GM04504 (cell line): Measurements from ENCODE around the gene INPP5J.
"Not testable (repeated sequence)": the region's sequence is repeated elsewhere in the genome, so short reads cannot be mapped to it uniquely, and the experiment has no call there.

ENCODE experiments used
- DNase-seq: peaks from one replicate; pipeline ENCODE4 v3.0.0-alpha.2; 2012; ENCODE audit warnings: low read depth

Gene INPP5J

DNA sequence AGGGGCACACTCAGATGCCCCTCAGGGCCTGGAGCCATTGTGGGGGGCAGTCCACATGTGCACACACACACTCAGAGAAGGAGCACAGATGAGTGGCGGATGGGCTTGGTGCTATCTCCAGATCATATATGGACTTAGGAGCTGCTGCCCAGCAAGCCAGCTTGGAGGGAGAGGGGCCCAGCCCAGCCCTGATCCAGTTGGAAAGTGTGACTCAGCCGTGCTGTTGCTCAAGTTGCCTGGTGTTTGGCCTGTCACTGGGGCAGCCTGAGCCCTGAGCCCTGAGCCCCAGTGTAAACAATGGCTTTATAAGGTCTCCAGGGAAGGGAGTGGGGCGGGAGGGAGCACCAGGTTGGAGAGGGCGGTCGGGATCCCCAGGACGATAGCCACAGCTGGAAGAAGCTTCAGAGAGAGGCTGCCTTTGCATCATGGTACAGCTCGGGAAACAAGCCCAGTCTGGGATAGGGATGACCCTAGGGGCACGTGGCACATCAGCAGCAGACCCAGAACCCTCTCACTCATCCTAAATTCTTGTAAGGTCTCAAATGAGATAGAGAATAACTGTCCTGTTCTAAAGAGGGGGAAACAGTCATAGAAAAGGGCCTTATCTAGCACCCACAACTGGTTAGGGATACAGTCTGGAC lies 20.2 kb upstream of the INPP5J start:
- DNase-seq: peak; percentile 95

DNA sequence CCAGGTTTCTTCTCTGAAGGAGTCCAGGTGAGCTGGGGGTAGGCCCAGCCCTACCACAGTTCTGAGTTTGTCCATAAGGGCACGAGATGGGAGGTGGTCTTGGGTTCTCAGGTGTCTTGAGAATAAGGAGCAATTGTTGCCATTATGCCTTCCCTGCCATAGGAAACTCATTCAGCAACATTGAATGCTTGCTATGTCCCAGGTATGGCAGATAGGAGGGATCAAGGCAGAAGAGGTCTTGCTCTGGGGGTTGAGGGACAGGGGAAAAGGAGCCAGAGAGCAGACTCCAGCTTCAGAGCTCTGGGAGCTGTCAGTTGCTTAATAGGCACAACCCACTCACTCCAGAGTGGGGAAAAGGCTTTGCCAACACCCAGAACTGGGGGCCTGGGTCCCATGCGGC lies 19.7 kb upstream of the INPP5J start:
- no peak for DNase-seq

DNA sequence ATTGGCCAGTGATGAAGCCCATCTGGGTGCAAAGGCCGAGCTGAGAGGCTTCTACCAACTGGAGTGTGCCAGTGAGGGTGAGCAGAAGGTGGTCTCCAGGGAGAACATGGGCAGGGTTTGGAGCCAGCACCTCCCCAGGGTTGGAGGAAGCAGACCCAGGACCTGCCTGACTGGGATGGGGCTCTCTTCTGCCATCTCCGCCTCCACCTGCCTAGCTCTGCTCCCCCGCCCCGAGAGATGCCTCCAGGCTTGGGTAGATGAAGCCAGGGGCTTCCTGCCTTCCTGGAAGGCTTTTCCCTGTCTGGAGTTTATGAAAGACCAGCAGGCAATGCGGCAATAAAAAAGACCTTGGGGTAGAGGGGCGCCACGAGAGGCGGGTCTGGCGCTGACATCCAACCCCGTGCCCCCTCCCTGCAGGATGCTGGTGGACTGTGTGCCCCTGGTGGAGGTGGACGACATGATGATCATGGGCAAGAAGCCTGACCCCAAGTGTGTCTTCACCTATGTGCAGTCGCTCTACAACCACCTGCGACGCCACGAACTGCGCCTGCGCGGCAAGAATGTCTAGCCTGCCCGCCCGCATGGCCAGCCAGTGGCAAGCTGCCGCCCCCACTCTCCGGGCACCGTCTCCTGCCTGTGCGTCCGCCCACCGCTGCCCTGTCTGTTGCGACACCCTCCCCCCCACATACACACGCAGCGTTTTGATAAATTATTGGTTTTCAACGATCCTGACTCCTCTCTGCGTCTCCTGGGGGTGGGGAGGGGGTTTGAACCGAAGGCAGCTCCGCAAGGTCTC lies 18.7 kb upstream of the INPP5J start:
- no peak for DNase-seq

DNA sequence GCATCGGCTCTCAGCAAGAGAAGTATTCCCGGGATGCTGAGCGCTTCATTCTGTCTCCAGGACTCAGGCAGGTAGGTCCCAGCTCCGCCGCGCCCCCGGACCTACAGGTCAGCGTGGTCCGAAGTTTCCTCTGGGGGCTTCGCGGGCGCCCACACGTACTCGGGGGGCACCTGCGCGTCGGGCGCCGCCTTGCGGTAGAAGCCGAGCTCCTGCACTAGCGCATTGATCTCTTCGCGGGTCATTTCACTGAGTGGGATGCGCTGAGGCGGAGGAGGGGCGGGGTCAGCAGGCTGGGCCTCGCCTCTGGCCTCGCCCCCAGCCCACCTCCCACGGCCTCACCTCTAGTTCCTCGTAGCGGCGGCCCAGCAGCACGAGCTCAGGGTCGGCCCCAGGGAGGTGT lies 17.9 kb upstream of the INPP5J start:
- no peak for DNase-seq

DNA sequence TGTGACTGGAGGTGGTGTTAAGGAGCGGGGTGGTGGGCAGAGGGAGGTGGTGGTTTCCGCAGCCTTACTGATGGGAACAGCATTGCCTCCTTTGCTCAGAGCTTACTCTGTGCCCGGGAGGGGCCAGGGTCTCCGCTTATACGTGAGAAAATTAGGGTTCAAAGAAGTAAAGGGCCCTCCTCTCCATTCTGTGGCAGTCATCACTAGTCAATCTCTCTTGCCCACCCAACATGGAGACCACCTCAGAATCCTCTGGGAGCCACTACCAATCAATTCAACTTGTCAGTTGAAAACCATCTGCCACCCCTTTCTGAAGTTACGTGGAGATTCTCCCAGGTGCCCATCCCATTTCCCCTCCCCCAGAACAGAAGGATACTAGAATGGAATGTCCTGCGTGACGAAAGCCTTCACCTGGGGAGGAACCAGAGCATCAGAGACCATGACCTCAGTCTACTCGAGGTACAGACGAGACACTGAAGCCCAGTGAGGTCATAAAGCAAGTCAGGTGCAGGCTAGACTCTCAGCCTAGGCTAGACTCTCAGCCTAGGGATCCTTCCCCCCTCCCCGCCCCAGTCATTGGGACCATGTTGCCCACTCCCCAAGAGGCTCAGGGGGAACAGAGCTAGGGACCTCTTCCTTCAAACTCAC lies 17.4 kb upstream of the INPP5J start:
- no peak for DNase-seq

DNA sequence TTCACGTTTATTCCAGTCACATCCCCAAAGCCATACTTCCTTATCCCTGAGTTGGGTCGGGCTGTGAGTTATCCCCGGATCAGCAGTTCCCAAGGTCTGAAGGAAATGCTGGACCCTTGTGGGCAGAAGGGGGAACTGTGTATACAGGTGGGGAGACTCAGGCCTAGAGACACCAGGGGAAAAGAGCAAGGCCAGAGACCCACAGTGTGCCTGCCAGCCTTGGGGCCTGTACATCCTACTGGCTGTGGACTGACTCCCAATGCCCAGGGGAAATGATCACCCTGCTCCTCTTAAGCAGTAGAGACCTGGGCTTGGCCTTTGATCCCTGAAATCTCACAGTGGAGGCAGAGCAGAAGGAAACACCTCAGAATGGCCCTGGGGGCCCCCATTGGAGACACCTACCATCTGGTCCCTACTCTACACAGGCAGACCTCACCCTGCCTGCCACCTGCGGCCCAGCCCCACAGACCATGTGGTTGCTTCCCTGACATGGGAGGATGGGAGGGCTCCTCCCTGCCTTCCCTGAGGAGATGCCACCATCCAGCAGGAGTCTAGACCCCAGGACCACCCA lies 16.7 kb upstream of the INPP5J start:
- DNase-seq: no peak

DNA sequence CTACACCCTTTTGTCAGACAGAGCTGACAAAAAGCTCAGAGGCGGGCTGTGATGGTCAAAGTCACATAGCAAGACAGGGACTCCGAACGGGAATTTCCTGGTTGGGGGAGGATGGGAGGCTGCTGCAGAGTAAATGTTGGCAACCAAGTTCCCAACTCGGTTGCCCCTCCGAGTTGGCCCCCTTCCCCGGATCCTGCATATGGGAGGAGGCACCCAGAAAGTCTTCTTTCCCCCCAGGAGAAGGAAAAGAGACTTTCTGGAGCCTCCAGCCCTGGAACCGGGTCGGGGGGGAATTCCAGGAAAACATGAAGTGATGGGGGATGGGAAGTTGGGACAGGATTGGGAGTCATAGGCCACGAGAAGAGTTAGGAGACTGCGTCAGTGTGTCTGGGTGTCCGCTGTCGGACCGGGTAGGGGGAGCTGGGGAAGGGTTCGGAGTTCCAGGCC lies 16.0 kb upstream of the INPP5J start:
- peak; percentile 36 for DNase-seq

DNA sequence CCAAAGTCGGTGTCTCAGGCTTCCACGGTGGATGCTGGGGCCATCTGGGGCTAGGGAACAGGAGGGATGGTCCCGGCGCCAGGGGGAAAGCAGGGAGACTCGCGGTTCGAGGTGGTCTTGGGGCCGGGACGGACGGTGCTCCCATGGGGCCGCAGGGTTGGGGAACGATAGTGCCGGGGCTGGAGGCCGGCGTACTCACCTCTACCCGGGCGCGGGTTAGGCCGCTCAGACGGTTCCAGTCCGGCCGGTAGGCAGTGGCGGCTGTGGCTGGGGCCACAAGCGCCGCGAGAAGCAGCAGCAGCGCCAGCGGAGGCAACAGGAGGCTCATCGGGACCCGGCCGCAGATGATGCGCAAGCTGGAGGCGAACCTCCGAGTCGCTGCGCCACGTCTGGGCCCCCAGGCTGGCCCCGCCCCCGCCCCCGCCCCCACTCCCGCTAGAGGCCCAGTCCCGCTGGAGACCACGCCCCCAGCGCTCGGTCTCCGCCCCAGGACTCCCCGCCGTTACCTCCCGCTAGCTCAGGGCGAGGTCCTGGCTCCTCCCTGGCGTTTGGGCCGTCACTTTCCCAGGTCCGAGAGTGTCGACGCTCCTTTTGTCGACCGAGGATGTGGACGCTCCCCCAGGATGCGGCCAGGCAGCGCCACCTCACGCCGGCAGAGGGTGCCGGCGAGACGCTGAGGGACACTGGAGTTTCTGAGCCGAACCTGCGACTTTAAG lies 15.4 kb upstream of the INPP5J start, which contains the start of gene SELENOM:
SELENOM (minus strand) TSS at position 391 of the 716 bp plus-strand sequence; CDS start at position 328, 63 bp downstream.
- peak; percentile 98 for DNase-seq

DNA sequence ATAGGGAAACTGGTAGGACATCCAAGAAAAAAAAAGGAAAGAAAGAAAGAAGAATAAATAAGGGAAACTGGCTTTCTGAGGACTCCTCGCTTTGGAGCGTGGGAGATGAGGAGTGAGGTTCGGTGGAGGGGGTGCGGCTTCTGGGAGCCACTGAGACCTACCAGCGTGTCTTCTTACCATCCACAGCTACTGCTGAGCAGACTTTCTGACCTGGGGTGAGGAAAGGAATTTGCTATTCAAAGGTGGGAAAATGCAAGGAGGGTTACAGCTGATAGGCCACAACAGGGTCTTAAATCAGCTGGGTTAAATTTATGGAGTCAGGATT lies 14.9 kb upstream of the INPP5J start:
- no peak for DNase-seq

DNA sequence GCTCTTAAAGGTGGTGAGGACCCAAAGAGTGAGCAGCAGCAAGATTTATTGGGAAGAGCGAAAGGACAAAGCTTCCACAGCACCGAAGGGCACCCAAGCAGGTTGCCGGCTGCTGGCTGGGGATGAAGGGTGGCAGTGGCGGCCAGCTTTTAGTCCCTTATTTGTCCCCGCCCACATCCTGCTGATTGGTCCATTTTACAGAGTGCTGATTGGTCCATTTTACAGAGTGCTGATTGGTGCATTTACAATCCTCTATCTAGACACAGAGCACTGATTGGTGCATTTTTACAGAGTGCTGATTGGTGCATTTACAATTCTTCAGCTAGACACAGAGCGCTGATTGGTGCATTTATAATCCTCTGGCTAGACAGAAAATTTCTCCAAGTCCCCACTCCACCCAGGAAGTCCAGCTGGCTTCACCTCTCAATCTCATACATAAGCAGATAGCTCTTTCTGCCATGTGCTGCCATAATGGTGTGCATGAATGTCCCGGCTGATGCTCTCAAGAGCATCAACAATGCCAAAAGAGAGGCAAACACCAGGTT lies 10.1 kb upstream of the INPP5J start:
- DNase-seq: not testable (repeated sequence)

DNA sequence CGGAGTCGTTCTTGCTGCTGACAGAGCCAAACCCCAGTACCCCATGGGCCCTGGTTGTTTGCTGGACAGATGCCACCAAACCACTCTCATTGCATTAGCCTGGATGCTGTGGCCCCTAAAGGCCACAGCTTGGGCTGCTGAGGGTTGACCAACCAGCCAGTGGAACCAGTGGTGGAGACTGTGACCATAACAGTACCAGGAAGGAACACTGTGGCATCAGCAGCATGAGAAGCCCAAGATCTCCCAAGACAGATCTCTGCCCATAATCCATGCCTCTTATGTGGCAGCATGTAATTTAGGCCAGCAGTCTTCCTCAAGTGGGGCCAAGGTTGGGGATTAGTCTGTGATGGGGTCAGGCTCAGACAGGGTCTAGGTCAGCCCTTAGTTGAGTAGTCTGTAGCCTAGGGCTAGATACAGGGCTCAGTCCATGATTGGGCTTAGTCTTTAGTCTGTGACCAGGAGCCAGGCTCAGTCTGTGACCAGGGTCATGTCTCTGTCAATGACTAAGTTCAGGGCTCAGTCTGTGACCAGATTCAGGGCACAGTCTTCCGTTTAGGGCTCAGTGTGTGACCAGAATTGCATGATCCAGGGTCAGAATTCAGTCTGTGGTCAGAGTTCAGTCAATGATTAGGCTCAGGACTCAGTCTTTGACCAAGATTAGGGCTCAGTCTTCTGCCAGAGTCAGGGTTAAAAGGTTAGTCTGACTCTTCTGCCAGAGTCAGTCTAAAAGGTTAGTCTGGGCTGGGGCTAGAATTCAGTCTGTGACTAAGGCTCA lies 4.5 kb upstream of the INPP5J start:
- DNase-seq: no peak

DNA sequence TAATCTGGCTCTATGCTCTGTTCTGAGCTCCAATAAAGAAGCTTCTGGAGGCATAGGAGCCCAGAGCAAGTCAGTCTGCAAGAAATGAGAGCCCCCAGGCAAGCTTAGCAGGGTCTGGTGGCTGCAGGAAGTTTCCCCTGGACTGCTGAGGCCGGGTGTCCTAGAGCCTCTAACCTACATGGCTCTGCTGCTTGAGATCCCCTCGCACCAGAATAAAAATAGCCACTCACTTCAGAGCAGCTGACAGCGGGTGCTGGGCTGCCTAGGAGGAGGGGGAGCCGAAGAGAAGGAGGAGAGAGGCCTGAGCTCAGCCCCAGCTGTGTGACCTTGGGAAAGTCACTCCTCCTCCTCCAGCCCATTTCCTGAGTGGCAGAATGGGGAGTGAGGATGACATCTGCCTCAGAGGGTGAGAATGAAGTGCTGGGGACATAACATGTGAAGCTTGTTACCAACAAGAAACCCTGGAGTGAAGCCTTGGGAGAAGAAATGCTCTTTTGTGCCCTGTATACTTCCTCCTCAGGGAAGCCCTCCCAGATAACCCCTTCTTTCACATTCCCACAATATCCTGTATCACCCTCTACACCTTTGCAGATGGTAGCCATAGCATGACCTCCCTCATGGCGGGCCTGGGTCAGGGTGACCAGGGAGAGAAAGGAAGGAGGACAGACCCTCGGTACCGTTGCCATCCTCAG lies 3.6 kb upstream of the INPP5J start:
- no peak for DNase-seq

DNA sequence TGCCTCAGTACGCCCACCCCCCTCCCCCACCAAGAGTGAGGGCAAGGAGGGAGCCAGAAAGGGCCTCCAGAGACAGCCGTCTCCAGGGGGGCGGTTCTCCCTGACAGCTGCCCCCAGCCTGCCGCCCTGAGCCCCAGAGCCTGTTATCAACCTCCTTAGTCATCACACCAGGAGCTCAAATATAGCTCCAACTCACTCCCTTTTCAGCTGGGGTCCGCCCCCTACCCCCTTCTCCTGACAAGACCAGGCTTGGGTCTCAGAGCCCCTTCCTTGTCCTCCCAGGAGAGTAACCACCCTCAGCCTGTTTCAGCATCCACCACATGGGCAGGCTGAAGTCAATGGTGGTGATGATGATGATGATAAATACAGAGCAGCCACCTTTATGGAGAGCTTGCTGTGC lies 2.5 kb upstream of the INPP5J start:
- no peak for DNase-seq

DNA sequence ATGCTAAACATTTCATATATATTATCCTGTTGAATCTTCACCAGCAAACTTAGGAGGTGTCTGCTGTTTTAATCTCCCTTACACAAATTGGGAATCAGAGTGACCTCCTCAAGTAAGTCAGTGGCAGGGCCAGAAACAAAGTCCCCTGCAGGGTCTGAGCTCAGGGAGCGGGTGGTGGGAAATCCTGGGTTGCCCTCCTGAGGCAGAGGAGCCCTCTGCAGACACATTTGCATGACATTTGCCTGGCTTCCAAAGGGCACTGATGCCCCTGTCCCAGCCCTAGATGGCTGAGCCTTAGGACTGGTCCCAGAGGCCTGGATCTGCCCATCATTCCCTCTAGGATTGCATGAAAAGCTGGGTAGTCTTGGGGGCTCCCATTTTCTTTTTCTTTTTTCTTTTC lies 2.1 kb upstream of the INPP5J start:
- no peak for DNase-seq

DNA sequence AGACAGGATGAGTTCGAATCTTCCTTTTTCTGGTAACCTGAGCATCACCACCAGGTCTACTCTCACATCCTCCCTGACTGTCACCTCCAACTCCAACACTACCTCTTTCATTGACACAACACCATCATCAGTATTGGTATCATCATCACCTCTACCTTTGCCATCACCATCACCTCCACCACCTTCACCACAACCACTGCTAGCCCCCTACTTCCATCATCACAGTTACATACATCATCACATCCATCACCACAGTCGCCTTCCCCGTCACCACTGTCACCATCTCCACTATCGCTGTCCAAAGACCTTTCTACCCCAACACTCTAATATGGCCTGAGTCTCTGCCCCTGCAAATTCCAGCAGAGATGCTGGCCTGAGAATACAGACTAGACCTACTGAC lies 1.4 kb upstream of the INPP5J start:
- DNase-seq: no peak

DNA sequence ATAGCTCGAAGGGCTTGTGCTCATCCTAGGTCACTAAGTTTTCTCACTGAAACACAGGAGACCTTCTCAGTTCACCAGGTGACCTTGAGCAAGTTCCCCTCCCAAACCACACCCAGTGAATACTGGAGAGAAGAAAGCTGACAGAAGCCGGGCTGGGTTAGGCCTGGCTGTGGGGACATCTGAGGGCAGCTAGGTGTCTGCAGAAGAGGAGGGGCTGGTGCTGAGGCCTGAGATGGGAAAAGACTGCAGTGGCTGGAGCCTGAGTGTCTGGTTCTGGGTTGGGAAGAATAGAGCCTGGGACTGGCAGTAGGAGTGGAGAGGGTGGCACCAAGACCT lies 602 bp upstream of the INPP5J start:
- DNase-seq: no peak

DNA sequence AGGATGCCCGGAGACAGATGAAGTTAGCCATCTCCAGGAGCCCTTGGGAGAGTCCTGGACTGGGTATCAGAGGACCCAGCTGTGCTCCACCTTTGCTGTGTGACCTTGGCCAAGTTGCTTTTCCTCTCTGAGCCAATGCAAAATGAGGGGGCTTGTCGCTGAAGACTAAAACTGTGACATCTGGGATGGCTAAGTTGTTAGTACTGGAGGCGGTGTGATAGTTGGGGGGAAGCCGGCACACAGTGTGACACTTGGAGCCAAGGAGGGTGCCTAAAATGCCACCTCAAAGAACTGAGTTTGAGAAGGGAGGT lies 481 bp downstream of the INPP5J start:
- DNase-seq: no peak

DNA sequence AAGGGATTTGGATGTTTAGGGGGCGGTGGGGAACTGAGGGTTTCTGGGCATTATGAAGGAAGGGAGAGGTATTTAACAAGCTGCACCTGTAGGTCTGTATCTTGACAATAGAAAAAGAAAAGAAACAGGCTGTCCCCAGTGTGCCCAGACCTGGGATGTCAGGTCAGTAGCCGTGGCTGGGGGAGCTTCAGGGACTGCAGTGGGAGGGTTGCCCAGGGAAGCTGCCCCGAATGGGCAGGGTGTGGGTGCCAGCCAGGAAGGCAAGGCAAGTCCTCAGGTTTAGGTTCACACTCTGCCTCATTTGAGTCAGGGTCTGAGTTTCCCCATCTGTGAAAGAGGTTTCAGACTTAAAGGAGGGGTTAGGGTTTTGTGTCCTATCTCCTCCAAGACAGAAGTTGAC lies 1.5 kb downstream of the INPP5J start:
- no peak for DNase-seq

DNA sequence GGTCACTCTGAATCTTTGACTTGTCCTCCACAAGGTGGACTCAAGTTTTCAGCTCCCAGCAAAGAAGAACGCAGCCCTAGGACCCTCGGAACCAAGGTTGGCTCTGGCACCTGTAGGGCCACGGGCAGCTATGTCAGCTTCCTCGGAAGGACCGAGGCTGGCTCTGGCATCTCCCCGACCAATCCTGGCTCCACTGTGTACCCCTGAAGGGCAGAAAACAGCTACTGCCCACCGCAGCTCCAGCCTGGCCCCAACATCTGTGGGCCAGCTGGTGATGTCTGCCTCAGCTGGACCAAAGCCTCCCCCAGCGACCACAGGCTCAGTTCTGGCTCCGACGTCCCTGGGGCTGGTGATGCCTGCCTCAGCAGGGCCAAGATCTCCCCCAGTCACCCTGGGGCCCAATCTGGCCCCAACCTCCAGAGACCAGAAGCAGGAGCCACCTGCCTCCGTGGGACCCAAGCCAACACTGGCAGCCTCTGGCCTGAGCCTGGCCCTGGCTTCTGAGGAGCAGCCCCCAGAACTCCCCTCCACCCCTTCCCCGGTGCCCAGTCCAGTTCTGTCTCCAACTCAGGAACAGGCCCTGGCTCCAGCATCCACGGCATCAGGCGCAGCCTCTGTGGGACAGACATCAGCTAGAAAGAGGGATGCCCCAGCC lies 2.2 kb downstream of the INPP5J start:
- DNase-seq: no peak

DNA sequence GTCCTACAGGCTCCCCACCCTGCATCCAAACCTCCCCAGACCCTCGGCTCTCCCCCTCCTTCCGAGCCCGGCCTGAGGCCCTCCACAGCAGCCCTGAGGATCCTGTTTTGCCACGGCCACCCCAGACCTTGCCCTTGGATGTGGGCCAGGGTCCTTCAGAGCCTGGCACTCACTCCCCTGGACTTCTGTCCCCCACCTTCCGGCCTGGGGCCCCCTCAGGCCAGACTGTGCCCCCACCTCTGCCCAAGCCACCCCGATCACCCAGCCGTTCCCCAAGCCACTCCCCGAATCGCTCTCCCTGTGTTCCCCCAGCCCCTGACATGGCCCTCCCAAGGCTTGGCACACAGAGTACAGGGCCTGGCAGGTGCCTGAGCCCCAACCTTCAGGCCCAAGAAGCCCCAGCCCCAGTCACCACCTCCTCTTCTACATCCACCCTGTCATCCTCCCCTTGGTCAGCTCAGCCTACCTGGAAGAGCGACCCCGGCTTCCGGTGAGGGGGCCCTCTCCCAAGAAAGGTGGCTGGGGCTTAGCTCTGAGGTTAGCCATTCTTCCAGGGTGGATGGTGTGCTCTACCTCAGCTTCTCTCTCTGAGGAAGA lies 2.9 kb downstream of the INPP5J start:
- DNase-seq: no peak
